ENCODE data around the gene SDR9C7. TPM values are rescaled to one million over a fixed set of nuclear protein-coding genes. Genes with fewer than 3 reads are reported as not detected.
"Not testable (repeated sequence)": the region's sequence is repeated elsewhere in the genome, so short reads cannot be mapped to it uniquely, and the experiment has no call there.

Gene SDR9C7
- not detected for total RNA-seq

DNA sequence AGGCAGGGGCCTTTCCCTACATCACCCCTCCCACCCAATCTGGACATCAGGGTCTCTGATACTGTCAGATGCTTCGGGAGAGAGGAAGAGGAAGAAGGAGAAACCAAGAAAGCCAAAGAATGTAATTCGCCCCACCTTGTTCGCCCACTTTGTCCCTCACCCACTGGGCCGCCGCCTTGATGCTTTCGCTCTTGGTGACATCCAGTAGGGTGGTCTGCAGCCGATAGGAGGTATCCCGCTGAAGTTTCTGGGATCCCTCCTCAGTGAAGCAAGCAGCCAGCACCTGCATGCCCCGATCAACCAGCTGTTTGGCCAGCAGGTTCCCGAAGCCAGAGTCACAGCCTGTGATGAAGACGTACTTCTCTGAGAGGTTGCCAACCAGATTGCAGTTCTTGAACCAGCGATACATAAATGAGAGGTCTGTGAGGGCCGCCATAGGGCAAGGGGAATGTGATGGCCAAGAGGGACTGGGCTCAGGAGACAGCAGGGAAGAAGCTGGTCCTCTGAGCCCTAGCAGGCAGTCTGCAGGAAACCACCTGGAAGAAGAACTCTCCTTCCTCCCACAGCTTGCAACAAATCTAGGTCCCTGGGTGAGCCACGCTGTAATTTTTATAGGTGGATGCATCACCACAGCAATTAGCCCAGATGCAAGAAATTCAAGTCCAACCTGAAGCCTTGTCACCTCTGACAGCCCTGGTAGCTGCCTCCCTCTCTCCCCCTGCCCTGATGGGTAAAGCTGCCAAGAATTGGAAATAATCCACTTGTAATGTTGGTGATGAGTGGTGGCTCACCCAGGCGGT lies at the start of gene SDR9C7:
Gene SDR9C7, minus strand, starts transcription at position 583 of the 800 bp plus-strand sequence. Its CDS starts 147 bp downstream, at position 436.
- intact Hi-C loops (cut with DNase I), result no loop called here
- Histone ChIP-seq H3K27me3 (no peaks in the 10 kb centered on the region), H3K36me3 (no peaks in the 10 kb centered on the region), H3K9me3 (no peaks in the 10 kb centered on the region), H3K4me1 (no peaks in the 10 kb centered on the region), H3K27ac (no peak within 1 kb of the TSS), H3K4me3 (no peak within 1 kb of the TSS)
- DNase-seq (ENCODE audit: low spot score in 2 of 2), result no peak
- TF ChIP-seq, protein P1, sequence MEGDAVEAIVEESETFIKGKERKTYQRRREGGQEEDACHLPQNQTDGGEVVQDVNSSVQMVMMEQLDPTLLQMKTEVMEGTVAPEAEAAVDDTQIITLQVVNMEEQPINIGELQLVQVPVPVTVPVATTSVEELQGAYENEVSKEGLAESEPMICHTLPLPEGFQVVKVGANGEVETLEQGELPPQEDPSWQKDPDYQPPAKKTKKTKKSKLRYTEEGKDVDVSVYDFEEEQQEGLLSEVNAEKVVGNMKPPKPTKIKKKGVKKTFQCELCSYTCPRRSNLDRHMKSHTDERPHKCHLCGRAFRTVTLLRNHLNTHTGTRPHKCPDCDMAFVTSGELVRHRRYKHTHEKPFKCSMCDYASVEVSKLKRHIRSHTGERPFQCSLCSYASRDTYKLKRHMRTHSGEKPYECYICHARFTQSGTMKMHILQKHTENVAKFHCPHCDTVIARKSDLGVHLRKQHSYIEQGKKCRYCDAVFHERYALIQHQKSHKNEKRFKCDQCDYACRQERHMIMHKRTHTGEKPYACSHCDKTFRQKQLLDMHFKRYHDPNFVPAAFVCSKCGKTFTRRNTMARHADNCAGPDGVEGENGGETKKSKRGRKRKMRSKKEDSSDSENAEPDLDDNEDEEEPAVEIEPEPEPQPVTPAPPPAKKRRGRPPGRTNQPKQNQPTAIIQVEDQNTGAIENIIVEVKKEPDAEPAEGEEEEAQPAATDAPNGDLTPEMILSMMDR (IDR thresholded peaks at IDR 0.05), result no peak

DNA sequence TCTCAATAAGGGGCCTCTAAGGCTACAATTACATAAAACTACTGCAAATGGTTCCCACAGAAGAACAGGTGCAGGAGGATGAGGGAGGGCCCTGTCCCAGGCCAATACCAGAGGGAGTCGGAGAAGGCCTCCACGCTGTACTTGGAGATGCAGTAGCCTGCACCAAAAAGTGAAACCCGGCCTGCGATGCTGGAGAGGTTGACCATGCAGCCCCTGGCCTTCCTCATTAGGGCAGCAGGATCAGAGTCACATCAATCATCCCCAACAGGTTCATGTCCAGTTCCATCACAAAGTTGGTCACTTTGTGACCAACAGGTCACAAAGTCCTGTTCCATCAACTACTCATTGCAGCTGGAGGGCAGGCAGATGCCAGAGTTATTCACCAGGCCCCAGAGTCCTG lies 49.2 kb upstream of the SDR9C7 start:
- Histone ChIP-seq H3K27me3 (no peaks in the 10 kb centered on the region), H3K9me3 (no peaks in the 10 kb centered on the region), H3K27ac (no peak overlapping the region), H3K36me3 (no peaks in the 10 kb centered on the region), H3K4me1 (no peaks in the 10 kb centered on the region), H3K4me3 (no peak overlapping the region)
- TF ChIP-seq, protein P1 (IDR thresholded peaks at IDR 0.05), result no peak
- intact Hi-C loops (cut with DNase I), result no loop called here
- no peak for DNase-seq (ENCODE audit: low spot score in 2 of 2)

DNA sequence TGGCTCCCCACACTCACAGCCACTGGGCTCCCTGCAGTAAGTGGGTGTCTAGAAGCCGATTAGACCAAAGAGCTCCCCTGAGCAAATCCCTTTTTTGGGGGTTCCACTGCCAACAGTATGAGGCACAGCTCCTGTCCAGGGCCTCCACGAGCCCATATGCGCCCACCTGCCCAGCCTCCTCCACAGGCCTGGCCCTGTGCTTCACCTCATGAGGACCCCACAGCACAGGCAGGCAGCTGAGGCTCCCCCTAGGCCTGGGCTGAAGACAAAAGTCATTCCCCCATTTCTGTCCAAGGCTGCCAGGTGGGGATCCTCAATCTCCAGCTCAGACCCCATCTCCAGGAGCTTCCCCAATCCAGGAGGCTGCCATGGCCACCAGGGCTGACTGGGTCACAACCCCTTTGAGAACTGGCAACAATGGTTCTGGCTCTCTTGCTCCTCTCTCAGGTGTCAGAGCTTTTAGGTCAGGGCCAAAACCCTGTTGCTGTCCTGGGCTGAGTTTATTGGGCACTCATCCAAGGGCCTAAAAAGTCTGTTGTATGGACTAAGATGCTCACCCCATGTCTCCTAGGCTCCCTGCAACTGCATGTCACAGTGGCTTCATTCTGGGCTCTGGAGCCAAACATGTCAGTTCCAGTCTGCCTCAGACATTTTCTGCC lies 48.5 kb upstream of the SDR9C7 start:
- DNase-seq (ENCODE audit: low spot score in 2 of 2); H3K4me1 ChIP-seq; intact Hi-C loops (cut with DNase I): not testable (repeated sequence)

DNA sequence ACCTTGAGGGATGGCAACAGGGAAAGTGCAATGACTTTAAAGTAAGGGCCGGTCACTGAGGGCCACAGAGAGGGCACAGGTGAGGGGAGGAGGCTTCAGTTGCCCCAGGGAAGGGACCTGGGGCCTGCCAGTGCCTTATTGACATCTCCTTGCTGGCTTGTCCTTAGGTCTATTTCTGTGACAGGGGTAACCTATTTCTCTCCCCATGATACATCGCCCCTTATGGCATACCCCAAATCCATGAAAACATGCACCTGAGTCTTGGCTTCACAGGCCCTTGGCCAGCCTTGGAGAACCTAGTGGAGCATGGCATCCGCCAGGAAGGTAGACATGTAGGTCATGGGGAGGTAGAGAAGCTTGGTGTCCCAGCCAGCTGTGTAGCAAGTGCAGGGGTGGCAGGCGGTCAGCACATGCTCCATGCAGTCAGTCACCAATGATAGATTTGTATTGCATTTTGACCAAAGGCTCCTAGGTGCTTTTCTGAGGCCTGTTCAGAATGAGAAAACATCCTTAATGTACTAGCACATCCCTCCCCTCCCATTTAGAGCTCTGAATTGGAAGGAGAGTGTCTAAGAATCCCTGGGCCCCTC lies 46.8 kb upstream of the SDR9C7 start:
- H3K27ac ChIP-seq, result no peak overlapping the region
- no peaks in the 10 kb centered on the region for H3K4me1 ChIP-seq
- no peak for DNase-seq (ENCODE audit: low spot score in 2 of 2)
- no peaks in the 10 kb centered on the region for H3K36me3 ChIP-seq
- H3K4me3 ChIP-seq, result no peak overlapping the region
- intact Hi-C loops (cut with DNase I), result no loop called here
- no peaks in the 10 kb centered on the region for H3K9me3 ChIP-seq
- TF ChIP-seq, protein P1 (IDR thresholded peaks at IDR 0.05), result no peak
- no peaks in the 10 kb centered on the region for H3K27me3 ChIP-seq

More for the DNA sequence above, 48.5 kb upstream of the SDR9C7 start:
- not testable (repeated sequence) for H3K27me3 ChIP-seq, H3K27ac ChIP-seq, H3K9me3 ChIP-seq, H3K4me3 ChIP-seq, H3K36me3 ChIP-seq

DNA sequence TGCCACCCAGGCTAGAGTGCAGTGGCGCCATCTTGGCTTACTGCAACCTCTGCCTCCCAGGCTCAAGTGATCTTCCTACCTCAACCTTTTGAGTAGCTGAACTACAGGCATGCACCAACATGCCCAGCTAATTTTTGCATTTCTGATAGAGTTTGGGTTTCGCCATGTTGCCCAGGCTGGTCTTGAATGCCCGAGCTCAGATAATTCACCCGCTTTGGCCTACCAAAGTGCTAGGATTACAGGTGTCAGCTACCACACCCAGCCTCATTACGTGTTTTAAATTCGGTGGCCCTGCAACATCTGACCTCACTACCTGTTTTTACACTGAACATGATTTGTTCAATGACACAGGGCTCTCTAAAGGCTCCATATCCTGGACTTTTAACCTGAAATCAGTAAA lies 46.1 kb upstream of the SDR9C7 start:
- no peak overlapping the region for H3K4me3 ChIP-seq
- TF ChIP-seq, protein P1 (IDR thresholded peaks at IDR 0.05), result no peak
- DNase-seq (ENCODE audit: low spot score in 2 of 2), result no peak
- no peaks in the 10 kb centered on the region for H3K4me1 ChIP-seq
- H3K36me3 ChIP-seq, result no peaks in the 10 kb centered on the region
- H3K27ac ChIP-seq, result no peak overlapping the region
- H3K27me3 ChIP-seq, result no peaks in the 10 kb centered on the region
- intact Hi-C loops (cut with DNase I), result no loop called here
- H3K9me3 ChIP-seq, result no peaks in the 10 kb centered on the region

DNA sequence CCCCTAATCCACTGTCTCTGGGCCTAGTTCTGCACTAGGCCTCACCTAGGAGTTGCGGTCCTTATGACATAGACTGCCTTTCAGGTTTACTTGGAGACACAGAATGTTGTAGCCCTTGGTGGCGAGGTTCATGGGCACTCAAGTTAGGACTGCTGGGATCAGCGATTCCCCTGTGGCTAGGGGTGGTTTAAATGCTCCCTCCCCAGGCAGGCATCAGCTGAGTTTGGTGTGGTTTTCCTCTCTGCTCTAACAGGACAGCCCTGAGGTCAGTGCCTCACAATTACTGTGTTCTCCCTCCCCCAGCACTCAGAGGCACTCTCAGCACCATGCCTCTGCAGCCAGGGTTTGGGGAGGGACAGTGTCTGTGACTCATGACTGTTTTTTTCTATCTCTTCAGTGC lies 45.4 kb upstream of the SDR9C7 start:
- Histone ChIP-seq H3K4me3 (no peak overlapping the region), H3K4me1 (no peaks in the 10 kb centered on the region), H3K27ac (no peak overlapping the region), H3K9me3 (no peaks in the 10 kb centered on the region), H3K36me3 (no peaks in the 10 kb centered on the region), H3K27me3 (no peaks in the 10 kb centered on the region)
- no peak for DNase-seq (ENCODE audit: low spot score in 2 of 2)
- TF ChIP-seq, protein P1 (IDR thresholded peaks at IDR 0.05), result no peak
- intact Hi-C loops (cut with DNase I), result no loop called here
